ENCODE data around the gene SLC20A1.
"Not testable (repeated sequence)": the region's sequence is repeated elsewhere in the genome, so short reads cannot be mapped to it uniquely, and the experiment has no call there.

SLC20A1 gene

DNA sequence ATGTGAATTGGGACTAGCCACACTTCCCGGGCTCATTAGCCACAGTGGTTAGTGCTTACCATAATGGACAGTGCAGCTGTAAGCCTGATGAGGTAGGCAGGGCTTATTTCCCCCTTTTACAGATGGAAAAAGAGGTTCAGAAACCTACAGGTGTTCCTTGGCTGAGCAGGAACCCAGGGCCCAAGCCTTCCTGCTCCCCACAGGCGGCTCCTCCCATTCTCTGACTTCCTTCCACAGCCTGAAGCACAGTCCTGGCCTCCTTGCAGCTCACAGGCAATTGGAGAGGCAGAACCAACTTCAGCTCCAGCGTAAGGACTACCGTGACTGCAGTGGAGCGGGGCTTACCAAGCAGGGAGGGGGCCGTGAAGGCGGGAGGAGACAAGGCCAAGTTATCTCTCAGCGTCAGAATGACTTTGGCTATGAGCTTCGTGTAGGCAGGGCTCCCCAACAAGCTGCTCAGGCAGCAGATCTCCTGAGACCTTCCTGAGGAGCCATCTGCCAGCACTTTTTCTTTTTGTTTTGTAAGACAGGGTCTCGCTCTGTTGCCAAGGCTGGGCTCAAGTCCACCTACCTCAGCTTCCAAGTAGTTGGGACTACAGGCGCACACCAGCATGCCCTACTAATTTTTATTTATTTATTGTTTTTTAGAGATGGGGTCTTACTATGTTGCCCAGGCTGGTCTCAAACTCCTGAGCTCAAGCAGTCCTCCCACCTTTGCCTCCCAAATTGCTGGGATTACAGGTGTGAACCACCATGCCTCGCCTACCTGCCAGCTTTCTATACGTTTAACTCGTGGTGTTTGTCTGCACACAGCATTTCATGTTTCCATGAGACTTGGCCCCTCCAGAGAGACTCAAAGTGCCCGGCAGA lies 40.8 kb downstream of the SLC20A1 start:
- no peak for DNase-seq

DNA sequence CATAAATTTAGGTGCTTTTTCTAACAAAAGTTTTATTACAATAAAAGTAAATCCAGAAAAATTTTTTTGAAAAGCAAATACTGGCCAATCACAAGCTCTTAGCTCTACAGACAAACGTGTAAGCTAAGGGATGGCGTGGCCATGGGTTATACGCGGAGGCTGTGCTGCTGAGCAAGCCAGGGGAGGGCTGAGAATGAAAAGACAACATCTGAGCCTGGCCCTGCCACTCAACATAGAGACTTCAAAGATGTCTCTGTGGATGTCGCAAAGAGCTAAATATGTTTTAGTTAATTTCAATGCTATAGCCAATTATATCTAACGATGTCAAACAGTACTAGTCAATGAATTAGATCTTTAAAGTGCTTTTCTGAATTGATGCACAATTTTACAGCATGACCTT lies 41.8 kb downstream of the SLC20A1 start:
- DNase-seq: no peak

DNA sequence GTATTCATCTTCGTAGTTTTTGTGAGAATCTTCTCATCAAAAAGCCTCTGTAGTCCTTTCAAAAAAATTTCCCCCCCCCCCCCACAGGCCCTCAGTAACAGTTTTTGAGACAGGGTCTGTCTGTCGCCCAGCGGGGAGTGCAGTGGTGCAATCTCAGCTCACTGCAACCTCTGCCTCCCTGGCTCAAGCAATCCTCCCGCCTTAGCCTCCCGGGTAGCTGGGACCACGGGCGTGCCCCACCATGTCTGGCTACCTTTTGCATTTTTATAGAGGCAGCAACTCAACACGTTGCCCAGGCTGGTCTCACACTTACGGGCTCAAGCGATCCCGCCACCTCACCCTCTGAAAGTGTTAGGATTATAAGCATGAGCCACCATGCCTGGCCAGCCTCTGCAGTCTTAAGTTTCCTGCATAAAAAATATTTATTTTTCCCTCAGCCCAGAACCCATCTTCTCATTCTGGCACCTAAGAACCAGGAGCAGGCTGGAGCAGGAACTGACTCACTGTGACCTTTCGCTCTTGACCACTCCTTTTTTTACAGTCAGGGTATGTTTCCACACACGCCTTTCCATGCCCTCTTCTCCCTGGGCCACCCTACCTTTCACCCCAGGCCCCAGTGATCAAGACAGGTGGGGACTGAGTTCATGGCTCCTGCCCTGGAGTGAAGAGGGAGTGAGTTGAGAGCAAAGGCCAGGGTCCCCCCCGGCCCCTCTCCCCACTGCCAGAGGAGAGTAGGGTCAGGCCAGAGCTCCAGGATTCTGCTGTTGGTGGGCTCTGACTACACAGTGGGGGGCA lies 42.5 kb downstream of the SLC20A1 start:
- no peak for DNase-seq

DNA sequence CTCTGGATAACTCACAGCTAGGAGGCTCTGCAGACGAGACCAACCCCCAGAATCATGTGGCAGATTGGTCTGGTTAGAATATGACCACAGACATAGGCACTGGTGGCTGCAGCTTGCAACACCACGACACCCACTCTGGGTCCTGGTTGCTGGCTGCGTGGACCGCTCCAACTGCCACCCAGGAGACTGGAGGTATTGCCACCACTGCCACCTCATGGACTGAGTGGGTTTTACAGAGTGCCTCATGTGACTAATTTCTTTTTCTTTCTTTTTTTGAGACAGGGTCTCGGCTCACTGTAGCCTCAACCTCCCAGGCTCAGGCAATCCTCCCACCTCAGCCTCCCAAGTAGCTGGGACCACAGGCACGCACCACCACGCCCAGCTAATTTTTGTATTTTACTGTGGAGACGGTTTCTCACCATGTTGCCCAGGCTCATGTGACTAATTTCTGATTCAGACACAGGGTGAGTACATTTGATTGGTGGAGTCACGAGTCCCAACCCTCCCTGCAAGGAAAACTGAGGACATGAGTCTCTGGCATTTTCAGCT lies 45.2 kb downstream of the SLC20A1 start:
- peak; percentile 38 for DNase-seq

DNA sequence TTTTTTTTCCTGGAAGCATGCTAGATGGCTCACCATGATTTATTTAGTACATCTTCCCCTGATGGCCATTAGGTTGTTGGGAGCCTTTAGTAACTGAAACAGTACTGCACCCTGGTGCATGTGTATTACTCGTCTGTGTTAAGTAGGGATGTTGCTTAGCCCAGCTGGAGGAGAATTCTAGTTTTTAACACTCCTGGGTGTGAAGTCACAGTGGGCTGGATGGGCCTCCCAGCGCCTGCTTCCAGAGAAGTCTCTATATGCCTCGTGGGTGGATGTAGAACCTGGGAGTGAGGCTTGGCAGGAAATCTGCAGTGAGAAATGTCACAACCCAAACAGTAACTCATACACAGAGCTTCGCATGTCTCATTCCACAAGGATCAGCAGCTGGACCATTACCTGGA lies 46.1 kb downstream of the SLC20A1 start:
- no peak for DNase-seq

DNA sequence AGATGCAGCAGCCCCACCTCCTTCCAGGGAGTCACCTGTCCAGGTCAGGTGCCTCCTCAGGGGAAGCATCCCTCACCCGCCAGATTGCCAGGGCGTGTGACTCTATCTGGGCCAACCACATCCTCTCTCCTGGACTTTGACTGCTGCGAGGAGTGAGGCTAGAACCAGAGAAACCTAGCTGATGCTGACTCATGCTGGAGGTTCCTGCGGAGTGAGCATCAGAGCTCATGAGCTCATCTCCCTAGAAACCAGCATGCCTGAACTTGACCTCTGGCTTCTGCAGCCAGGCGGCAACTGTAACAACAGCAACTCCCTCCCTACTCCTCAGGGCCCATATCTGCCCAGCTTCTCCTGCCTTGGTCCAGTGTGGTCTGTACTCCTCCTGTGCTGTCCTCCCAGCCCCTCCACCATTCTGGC lies 46.8 kb downstream of the SLC20A1 start:
- peak; percentile 11 for DNase-seq

DNA sequence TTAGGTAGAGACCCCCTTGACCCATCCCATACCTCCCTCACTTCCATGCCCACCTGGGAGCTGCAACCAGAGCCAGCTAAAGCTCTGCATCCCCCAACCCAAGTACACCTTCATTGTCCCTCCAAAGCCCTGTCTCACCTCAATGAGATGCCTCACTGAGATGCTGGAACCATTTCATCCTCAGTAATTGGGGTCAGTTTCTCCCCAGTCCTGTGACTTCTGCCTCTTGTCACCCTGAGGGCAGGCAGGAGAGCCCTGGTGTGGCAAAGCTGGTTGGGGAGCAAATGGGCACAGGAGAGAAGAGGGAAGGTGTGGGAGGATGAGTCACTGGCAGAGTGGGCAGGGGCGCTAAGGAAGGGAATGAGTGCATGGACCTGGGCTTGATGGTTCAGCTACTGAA lies 47.2 kb downstream of the SLC20A1 start:
- no peak for DNase-seq

DNA sequence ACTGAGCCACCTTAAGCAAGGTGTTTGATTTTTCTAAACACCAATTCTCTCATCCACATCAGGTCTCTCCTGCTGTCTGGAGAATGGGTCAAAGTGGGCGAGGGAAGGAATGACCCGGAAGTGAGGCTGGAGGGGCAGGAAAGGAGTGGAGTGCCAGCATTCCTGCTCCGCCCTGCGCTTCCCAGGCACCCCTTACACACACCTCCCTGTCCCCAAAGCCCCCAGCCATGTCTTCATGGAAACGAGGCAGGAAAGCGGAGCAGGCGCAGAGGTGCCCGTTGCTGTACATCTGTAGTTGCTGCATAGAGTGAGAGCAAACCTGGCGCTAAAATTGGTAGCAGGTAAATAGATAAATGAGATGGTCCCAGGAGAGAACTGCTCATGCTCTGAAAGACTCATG lies 47.9 kb downstream of the SLC20A1 start:
- no peak for DNase-seq

DNA sequence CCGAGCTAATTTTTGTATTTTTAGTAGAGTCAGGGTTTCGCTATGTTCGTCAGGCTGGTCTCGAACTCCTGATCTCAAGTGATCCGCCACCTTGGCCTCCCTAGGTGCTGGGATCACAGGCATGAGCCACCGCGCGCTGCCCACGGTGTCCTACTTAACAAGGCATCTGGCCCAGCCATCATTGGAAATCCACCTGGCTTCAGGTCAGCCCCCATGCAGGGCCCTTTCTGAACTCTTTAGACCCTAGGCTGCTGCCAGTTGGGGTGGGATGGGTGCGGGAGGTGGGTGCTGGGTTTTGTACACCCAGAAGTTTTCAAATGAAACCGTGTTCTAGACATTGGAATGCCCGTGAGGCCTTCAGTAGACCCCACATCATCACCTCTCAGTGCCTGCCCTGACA lies 48.4 kb downstream of the SLC20A1 start:
- no peak for DNase-seq

DNA sequence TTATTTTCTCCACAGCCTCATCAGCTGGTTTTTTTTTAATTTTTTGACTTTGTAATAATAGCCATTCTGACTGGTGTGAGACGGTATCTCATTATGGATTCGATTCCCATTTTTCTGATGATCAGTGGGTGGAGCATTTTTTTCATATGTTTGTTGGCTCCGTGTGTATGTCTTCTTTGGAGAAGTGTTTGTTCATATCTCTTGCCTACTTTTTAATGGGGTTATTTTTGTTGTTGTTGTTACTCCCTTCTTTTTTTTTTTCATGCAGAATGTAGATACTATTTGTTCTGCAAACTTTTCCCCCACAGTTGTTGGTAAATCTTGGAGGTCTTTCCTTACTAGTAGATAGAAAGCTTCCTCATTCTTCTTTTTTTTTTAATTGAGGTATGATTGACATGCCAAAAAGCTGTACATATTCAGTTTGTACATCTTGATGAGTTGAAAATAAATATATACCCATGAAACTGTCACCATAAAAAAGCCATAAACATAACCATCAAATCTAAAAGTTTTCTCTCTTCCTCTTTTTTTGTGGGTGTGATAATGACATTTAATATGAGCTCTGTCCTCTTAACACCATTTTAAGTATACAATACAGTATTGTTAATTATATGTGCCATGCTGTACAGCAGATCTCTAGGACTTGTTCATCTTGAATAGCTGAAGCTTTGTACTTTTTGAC lies 53.2 kb downstream of the SLC20A1 start:
- DNase-seq: no peak

DNA sequence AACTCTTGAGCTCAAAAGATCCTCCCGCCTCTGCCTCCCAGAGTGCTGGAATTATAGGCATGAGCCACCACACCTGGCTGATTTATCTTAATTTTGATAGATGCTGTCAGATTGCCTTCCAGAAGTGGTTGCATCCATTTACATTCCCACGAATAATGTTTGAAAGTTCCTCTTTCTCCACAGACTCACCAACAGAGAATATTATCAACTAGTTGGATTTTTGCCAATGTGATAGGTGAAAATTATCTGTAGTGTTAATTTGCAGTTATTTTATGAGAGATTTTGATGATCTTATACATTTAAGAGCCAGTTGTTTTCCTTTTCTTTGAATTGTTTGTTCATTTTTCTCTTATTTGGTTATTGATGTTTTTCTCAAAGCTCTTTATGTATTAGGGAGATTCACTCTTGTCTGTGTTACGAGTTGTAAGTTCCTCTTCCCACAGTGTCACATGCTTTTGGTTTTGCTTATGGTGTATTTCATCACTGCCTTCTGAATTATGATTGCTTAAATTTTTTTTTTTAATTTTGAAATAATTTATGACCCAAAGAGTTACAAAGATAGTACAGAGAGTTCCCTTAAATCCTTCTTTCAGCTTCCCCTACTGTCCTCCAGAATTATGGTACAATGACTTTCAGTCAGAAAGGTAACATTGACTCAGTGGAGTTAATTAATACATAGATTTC lies 54.4 kb downstream of the SLC20A1 start:
- no peak for DNase-seq

DNA sequence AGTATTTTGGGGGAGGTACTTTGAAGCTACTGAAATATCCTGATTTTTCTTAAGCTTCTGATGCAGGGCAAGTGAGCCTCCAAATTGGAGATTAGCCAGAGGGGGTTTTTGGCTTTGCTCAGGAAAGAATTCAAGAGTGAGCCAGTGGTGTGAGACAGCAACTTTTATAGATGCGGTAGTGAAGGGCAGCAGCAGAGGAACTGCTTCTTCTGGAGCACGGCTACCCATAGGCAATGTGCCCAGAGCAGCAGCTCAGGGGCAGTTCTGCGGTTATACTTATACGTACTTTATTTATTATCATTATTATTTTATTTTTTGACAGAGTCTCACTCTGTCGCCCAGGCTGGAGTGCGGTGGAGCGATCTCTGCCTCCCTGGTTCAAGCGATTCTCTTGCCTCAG lies 55.3 kb downstream of the SLC20A1 start:
- no peak for DNase-seq

DNA sequence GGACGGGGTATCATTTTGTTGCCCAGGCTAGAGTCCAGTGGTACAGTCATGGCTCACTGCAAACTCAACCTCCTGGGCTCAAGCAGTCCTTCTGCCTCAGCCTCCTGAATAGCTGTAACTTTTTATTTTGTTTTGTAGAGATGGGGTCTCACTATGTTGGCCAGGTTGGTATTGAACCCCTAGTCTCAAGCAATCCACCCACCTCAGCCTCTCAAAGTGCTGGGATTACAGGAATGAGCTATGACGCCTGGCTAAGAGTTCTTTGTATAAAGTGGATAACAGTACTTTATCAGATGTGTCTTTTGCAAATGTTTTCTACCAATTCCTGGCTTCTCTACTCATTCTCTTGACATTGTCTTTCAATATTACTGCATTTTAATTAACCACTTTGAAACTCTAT lies 57.9 kb downstream of the SLC20A1 start:
- no peak for DNase-seq

DNA sequence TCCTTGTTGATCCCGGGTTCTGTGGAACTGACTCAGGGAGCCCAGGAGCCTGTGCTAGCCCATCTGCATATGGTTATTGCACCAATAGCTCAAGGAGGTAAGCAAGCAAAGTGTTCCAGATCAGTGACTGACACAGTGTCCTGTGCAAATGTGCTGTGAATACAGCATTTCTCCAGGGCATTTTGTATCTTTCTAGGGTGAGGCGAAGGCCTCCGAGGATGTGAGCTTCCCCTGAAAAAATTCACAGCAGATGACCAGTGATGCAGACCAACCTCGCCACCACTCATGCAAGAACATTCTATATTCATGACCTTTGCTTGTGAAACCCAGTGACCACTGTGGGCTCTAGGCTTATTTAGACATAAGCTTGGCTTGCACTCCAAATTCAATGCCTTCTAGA lies 59.8 kb downstream of the SLC20A1 start:
- DNase-seq: no peak

DNA sequence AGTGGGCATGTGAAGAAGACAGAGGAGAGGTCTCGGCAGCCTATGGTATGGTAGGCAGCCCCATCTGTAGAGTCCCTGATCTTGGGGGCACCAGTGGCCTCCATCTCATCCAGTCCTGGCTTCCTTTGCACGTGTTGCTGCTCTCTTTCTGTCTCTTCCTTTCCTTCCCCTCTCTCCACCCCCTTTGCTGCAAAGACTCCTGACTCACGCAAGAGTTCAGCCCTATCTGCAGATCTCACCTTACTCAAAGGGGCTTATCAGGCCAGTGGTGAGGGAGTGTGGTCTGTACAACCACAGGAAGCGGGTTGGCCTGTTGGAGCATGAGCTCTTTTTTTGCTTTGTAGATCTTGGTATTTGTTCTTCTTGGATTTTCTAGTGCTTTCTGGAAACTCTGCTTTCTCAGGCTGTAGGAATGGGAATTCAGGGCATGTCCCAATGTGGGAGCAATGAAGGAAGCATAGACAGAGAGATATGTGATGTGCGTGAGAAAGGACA lies 60.5 kb downstream of the SLC20A1 start:
- DNase-seq: no peak

DNA sequence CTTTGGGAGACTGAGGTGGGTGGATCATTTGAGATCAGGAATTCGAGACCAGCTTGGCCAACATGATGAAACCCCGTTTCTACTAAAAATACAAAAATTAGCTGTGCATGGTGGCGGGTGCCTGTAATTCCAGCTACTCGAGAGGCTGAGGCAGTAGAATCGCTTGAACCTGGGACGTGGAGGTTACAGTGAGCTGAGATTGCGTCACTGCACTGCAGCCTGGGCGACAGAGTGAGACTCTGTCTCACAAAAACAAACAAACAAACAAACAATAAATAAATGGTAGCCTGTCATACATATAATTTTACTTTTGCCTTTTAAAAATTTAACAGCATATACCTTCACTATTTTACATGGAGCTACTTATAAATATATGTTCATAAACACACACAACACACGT lies 61.2 kb downstream of the SLC20A1 start:
- not testable (repeated sequence) for DNase-seq

DNA sequence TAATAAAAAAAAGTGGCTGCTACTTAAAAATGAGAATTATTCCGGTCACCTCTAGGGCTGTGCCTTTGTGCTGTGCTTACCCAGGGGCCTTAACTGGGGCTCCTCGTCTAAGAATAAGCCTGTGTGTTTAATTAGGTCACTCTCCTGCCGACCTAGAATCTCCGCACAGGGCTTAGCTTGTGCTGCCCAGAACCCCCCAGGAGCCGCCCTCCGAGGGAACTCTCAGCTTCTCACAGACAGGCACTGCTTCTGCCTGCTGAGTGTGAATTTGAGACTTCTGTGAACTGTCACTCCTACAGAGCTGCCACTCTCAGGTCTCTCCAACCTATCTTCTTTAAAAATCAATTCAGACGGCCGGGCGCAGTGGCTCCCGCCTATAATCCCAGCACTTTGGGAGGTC lies 63.2 kb downstream of the SLC20A1 start:
- DNase-seq: no peak

DNA sequence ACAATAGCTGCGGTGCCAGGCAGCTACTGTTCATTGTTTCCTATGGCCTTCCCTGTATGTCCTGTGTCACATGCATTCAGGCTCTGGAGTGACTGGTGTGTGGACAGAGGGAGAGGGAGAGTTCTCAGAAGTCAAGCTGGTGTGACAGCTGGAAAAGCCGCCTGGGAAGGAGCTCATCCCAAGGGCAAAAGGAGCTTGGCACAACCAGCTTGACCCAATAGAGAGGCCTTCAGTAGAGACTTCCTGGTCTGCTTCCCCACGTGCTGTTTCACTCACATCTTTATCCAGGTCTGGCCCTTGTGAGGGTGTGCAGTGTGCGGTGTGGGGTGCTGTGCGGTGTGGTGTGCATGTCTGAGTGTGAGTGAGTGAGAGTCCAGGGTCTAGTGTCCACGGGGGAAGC lies 64.0 kb downstream of the SLC20A1 start:
- no peak for DNase-seq

DNA sequence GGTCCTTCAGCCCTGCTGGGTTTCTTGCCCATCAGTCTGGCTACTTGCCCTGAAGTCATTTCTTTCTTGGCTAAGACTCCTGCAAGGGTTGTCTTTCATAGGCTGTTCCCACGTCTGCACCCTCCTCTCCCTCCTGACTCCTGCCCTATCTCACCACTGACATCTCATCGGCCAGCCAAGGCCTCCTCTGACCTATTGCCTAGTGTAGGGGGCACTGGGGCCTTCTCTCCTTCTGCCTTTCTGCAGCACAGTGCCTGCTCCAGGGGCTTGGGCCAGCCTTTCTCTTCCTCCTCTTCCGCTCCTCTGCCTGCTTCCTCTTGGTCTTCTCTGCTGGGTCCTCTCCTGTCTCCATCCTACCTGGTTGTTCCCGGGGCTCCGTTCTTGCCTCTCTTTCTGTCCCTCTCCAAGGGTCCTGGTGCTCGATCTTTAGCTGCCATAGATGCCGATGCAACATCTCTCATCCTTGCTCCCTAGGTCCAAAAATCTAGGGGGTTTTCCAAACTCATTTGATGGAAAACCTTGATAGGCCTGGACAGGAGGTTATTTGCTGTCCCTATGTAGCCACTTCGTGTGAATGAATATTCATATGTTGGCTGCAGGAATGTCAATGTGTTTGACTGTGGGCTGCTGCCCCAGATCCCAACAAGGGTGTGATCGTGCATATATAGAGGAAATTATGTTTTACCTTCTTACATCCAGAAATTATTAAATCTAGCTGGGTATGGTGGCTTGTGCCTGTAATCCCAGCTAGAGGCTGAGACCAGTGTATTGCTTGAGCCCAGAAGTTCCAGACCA lies 65.4 kb downstream of the SLC20A1 start:
- DNase-seq: no peak

DNA sequence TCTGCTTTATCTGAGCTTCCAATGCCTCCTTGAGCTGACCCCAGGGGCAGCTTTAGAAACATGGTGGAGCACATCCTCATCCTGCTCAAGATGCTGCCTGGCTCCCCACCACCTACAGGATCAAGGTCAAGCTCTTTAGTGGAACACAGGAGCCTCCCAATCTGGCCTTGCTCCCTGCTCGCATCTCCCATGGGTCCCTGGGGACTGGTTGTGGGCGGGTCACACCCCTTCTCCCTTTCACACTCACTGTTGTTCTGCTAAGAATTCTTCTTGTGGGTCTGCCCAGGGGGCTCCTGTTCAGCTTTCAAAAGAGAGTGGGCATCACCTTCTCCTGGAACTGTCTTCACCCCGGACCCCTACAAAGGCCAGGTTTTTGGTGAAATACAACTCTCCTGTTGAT lies 66.7 kb downstream of the SLC20A1 start:
- no peak for DNase-seq

DNA sequence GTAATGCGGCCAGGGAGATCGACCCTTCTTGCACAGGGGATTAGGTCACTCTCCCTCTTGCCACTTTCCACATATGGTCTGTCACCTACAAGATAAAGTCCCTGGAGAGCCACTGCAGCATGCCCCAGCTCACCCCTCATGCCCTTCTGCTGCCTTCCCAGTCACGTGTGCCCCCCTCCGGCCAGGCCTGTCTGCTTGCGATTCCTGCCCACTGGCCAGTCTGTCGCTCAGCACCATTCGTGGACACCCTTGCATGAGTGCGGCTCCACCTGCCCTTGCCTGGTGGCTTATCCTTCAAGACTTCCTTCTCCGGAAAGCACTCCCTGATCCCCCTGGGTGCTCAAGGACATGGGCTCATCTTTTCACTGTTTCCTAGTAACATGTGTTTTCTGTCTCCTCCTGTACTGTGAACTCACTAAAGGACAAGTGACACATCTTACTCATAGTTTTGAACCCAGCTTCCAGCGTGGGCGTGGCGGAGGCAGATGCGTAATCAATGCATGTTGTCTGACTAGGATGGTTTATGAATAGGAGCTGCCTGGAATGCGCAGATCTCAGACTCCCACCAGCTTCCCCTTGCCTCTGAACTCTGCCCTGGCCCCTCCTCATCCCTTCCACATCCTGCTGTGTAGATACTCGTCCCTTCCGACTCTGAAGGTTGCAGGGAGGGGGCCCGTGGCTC lies 67.3 kb downstream of the SLC20A1 start:
- DNase-seq: no peak
